Mucosa of rectum (tissue), 2 donors: Measurements from ENCODE around the gene FHOD1.

Source experiments
- H3K27ac ChIP-seq, 2 donors: one replicate each; pipeline ENCODE4 v1.7.0; 2013; ENCODE audit warnings: inconsistent platforms in 2 of 2, low read depth in 2 of 2, low read length in 2 of 2
- H3K27me3 ChIP-seq, 2 donors: one replicate each; pipeline ENCODE4 v1.7.0; 2013; ENCODE audit warnings: low read length in 2 of 2; ENCODE audit not compliant: control insufficient read depth in 2 of 2, insufficient read depth in 2 of 2
- H3K36me3 ChIP-seq, 2 donors: one replicate each; pipeline ENCODE4 v1.7.0; 2013; ENCODE audit warnings: low read length in 2 of 2; ENCODE audit not compliant: control insufficient read depth in 2 of 2, insufficient read depth in 2 of 2
- H3K4me1 ChIP-seq, 2 donors: one replicate each; pipeline ENCODE4 v1.7.0; 2013; ENCODE audit warnings: low read length in 2 of 2, mild to moderate bottlenecking in 1 of 2; ENCODE audit not compliant: control insufficient read depth in 2 of 2, insufficient read depth in 2 of 2
- H3K4me3 ChIP-seq, 2 donors: one replicate each; pipeline ENCODE4 v1.7.0; 2013; ENCODE audit warnings: low read length in 2 of 2
- H3K9ac ChIP-seq, 2 donors: one replicate each; pipeline ENCODE4 v1.7.0; 2013; ENCODE audit warnings: low read length in 2 of 2, low read depth in 1 of 2, mild to moderate bottlenecking in 1 of 2
- H3K9me3 ChIP-seq, 2 donors: one replicate each; pipeline ENCODE4 v1.7.0; 2013; ENCODE audit warnings: low read length in 2 of 2; ENCODE audit not compliant: control insufficient read depth in 2 of 2
- donor health status: healthy.
- donor health status: Normal muscosa, but diverticular disease.

FHOD1 gene

DNA sequence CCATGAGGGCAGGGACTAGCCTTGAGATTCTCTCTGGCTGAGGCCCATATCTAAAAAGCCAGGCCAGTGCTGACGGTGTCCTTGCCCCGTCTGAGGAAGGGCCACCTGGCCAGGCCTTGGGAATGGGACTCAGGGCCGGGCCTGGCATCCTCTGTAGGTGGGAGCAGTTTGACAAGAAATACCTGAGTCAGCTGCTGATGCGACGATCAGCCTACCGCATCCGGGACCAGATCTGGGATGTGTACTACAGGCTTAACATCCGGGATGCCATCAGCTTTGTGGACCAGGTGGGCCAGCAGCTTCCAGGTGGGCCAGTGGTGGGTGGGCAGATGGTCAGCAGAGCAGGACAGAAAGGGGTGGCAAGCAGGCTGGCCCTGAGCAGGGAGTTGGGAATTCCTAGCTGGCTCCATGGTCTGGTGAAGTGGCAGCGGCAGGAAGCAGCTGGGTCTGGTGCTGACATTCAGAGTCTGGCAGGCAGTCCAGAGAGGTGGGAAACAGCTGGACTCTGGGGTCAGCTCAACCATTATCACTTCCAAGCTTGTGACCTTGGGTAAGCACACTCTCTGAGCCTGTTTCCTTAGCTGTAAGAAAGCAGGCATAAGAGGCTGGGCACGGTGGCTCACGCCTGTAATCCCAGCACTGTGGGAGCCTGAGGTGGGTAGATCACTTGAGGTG lies 11.0 kb upstream of the FHOD1 start:
- H3K27me3 ChIP-seq = no peaks in the 10 kb centered on the region
- H3K27ac ChIP-seq = no peak overlapping the region
- H3K4me1 ChIP-seq = no peaks in the 10 kb centered on the region
- no peak overlapping the region for H3K9ac ChIP-seq
- H3K9me3 ChIP-seq = no peaks in the 10 kb centered on the region
- H3K4me3 ChIP-seq = no peak overlapping the region
- H3K36me3 ChIP-seq = no peaks in the 10 kb centered on the region

DNA sequence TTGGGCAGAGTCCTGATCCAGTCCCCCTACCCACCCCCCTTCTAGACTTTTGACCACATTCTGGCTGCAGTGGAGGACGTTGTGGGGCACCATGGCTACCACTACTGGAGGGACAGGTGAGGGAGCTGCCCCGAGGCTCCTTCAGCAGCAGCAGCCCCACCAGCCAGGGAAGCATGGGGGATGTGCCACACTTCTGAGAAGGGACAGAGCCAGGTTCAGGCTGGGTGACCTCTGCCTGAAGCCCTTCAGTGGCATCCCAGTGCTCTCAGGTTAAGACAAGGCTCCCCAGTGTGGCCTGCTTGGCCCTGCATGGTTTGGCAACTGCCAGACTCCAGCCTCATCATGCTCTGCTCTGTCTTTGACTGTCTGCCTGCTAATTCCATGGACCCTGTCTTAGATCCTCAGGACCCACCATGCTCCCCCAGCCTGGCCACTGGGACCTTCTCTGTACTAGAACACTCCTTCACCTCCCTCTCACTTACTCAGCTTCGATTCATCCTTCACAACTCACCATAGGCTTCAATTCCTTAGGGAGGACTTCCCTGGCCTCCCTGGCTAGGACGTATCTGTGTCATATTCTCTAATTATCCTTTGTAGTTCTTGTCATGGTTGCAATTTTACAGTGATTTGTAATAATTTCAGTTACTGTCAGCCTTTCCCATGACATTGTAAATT lies 10.3 kb upstream of the FHOD1 start:
- Histone ChIP-seq H3K27ac (no peak overlapping the region), H3K4me1 (no peaks in the 10 kb centered on the region), H3K4me3 (no peak overlapping the region), H3K9me3 (no peaks in the 10 kb centered on the region), H3K27me3 (no peaks in the 10 kb centered on the region), H3K9ac (no peak overlapping the region), H3K36me3 (no peaks in the 10 kb centered on the region)

DNA sequence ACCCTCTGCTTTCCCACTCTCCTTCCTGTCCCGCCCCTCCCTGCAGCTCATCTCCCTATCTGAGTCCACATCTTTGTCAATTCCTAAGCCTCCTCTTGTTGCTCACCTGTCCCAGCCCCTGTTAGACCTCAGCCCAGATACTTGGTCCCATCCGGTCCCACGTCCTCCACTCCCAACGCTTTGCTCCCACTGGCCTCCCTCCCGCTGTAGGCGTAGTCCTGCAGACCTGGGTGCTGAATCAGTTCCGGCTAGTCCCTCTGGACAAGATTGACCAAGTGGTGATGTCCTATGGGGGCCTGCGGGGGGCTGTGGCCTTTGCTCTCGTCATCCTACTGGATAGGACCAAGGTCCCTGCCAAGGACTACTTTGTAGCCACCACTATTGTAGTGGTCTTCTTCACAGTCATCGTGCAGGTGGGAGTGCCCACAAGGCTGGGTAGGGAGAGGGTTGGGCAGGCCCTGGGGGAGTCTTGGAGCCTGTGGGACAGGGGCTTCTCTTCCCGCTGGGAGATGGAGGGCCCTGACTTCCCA lies 9.5 kb upstream of the FHOD1 start:
- Histone ChIP-seq H3K4me1 (no peaks in the 10 kb centered on the region), H3K27ac (no peak overlapping the region), H3K9ac (no peak overlapping the region), H3K36me3 (no peaks in the 10 kb centered on the region), H3K4me3 (no peak overlapping the region), H3K9me3 (no peaks in the 10 kb centered on the region), H3K27me3 (no peaks in the 10 kb centered on the region)

GRCh38 chr16:67255553-67256221 lies 8.4 kb upstream of the FHOD1 start:
- no peaks in the 10 kb centered on the region for H3K36me3 ChIP-seq
- H3K27ac ChIP-seq = no peak overlapping the region
- H3K4me3 ChIP-seq = no peak overlapping the region
- no peaks in the 10 kb centered on the region for H3K4me1 ChIP-seq
- no peak overlapping the region for H3K9ac ChIP-seq
- no peaks in the 10 kb centered on the region for H3K9me3 ChIP-seq
- H3K27me3 ChIP-seq = peaks cover 2 to 4% of the 10 kb centered on the region in 2 donors

DNA sequence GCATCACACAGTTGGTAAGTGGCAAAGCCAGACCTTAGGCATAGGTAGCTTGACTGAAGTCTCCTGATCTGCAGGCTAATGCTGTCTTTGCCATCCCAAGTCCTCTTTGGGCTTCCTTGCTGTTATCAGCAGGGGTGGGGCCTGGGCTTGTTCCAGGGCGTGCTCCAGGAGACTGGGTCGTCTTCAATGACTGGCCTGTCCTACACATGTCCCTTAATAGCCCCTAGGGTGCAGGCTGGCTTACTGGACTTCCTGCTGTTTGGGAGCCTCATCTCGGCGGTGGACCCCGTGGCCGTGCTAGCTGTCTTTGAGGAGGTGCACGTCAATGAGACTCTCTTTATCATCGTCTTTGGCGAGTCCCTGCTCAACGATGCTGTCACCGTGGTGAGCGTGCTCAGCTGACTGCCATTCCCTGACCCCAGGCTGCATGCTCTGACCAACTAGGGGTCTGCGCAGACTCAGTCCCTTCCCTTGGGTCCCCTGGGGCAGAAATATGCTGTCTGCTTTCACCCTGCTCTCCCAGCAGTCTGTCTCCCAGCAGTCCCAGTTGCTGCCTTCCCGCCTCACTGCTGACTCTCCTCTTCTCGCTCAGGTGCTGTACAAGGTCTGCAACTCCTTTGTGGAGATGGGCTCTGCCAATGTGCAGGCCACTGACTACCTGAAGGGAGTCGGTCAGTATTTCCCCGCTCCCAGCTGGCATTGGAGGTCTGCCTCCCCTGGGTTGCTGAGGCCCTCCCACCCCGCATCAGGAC lies 7.7 kb upstream of the FHOD1 start:
- H3K36me3 ChIP-seq = no peaks in the 10 kb centered on the region
- no peaks in the 10 kb centered on the region for H3K4me1 ChIP-seq

DNA sequence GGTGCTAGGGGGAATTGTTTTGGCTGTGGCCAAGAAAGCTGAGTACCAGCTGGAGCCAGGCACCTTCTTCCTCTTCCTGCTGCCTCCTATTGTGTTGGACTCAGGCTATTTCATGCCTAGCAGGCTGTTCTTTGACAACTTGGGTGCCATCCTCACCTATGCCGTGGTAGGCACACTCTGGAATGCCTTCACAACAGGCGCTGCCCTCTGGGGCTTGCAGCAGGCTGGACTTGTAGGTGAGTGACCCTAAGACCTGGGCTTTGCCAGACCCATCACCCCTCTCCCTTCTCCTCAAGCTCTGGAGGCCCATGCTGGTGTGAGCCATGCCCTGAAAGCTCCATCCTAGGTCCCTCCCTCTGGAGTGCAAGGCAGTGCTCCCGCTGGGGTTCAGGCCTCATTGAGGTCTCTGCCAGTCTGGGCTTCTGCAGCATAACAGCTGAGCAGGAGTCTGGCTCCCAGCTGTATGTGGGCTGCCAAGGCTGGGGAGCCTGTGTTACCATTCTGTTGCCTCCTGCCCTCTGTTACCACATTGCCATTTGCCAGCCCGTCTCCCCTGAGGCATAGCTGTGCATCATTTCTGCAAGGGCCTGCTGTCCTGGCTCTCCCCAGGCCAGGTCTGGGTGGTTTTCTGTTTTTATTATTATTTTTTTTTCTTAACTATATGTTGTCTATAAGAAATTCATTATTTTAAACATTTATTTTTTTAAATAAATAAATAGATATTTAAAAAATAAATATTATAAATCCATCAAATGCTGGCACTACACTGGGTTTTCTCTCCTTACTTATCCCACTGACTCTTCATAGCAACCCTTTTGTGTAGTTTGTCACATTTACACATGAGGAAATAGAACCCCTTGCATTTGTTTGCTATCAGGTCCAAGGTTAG lies 5.6 kb upstream of the FHOD1 start:
- Histone ChIP-seq H3K27ac (no peak overlapping the region), H3K27me3 (peaks cover 18 to 24% of the 10 kb centered on the region in 2 donors), H3K9ac (no peak overlapping the region), H3K4me1 (peaks cover 10 to 12% of the 10 kb centered on the region in 2 donors), H3K9me3 (no peaks in the 10 kb centered on the region), H3K36me3 (no peaks in the 10 kb centered on the region), H3K4me3 (no peak overlapping the region)

More for the DNA sequence above, 7.7 kb upstream of the FHOD1 start:
- no peaks in the 10 kb centered on the region for H3K9me3 ChIP-seq
- no peak overlapping the region for H3K4me3 ChIP-seq
- no peak overlapping the region for H3K9ac ChIP-seq
- no peak overlapping the region for H3K27ac ChIP-seq
- peaks cover 8 to 10% of the 10 kb centered on the region in 2 donors for H3K27me3 ChIP-seq

DNA sequence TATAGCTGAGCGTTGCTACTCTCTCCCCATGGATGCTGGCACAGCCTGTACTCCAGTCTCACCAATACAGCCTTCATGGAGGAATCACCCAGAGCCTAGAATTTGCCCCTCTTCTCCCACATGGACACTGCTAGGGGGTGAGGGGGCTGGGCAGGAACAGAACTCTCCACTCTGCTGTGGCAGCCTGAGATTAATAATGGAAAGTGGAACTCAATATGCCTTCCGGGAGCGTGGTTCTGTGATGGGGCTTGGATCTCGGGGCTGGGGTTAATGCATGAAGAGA lies 2.7 kb upstream of the FHOD1 start:
- Histone ChIP-seq H3K9ac (no peak overlapping the region), H3K27ac (no peak overlapping the region), H3K4me1 (peaks cover 22 to 27% of the 10 kb centered on the region in 2 donors), H3K27me3 (peaks cover 18 to 24% of the 10 kb centered on the region in 2 donors), H3K9me3 (no peaks in the 10 kb centered on the region), H3K4me3 (no peak overlapping the region), H3K36me3 (no peaks in the 10 kb centered on the region)

GRCh38 chr16:67249178-67250044 lies 2.1 kb upstream of the FHOD1 start:
- H3K27ac ChIP-seq = no peak overlapping the region
- peaks cover 28 to 33% of the 10 kb centered on the region in 2 donors for H3K4me1 ChIP-seq

More at GRCh38 chr16:67249178-67250044, 2.1 kb upstream of the FHOD1 start:
- Histone ChIP-seq H3K27me3 (peaks cover 18 to 24% of the 10 kb centered on the region in 2 donors), H3K4me3 (peak overlapping the region; percentile 44 to 45), H3K9ac (peak overlapping the region in 1 of 2 donors; percentile 46), H3K36me3 (no peaks in the 10 kb centered on the region), H3K9me3 (no peaks in the 10 kb centered on the region)
